KOPT-K1 (cell line): ENCODE results near the gene CLDN6.
A peak's percentile ranks its signal among the peaks of the same experiment; 100 is the strongest.
"Not testable (repeated sequence)": the region's sequence is repeated elsewhere in the genome, so short reads cannot be mapped to it uniquely, and the experiment has no call there.

ENCODE experiments used
- H3K27ac ChIP-seq: fragments of 200-600 bp; sonication (generic); 2 replicates; pipeline ENCODE4 v1.5.1; 2016; ENCODE audit warnings: antibody characterized with exemption, mild to moderate bottlenecking, low read depth, low read length; ENCODE audit not compliant: poor library complexity, severe bottlenecking
- H3K36me3 ChIP-seq: fragments of 200-600 bp; sonication (generic); 2 replicates; pipeline ENCODE4 v1.5.1; 2017; ENCODE audit warnings: antibody characterized with exemption, mild to moderate bottlenecking, low read length, moderate library complexity; ENCODE audit not compliant: insufficient read depth
- H3K9me3 ChIP-seq: fragments of 200-600 bp; sonication (generic); 2 replicates; pipeline ENCODE4 v1.5.1; 2017; ENCODE audit warnings: antibody characterized with exemption, low read length, mild to moderate bottlenecking; ENCODE audit not compliant: insufficient read depth, poor library complexity, severe bottlenecking

CLDN6 gene

DNA sequence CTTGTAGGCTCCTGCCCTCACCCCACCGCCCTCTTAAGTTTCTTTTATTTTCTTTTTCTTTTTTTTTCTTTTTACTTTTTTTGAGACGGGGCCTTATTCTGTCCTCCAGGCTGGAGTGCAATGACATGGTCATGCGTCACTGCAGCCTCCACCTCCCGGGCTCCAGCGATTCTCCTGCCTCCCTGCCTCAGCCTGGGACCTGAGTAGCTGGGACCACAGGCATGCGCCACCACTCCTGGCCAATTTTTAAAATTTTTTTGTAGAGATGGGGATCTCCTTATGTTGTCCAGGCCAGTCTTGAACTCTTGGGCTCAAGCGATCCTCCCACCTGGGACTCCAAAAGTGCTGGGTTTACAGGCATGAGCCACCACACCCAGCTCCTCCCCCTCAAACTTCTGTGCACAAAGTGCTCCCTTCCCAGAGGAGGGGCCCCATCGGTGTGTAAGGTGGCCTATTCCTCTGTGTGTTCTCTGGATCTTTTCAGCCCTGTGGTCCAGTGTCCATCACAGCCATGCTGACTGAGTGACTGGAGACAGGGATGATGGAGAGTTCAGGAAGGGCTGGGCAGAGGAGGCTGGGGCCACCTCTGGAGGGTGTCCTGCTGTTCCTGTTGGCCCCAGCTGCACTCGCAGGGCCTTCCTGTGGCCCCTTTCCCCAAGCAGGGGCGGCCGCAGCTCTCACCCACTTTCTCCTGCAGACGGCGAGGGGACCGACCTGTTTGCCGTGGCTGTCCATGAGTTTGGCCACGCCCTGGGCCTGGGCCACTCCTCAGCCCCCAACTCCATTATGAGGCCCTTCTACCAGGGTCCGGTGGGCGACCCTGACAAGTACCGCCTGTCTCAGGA lies 38.6 kb upstream of the CLDN6 start:
- no peak overlapping the region for H3K27ac ChIP-seq
- H3K36me3 ChIP-seq, result peaks cover 8% of the 10 kb centered on the region; the same call in 1 of the 2 replicates
- no peaks in the 10 kb centered on the region for H3K9me3 ChIP-seq

DNA sequence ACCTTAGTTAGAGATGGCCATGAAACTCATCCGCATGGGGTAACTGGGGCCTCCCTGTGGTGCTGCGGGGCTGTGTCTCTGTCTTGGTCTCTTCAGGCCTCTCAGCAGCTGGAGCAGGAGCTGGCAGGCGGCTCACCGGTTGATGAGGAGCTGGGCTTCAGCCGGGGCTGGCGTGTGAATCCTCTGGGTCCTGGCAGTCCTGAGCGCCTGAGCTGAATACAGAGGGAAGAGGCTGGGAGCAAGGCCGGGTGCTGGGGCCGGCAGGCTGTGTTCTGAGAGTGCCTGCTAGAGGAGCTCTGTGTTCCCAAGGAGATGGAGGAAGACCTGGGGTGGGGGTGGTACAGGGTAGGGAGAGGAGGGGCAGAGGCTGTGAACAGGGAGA lies 37.7 kb upstream of the CLDN6 start:
- not testable (repeated sequence) for H3K36me3 ChIP-seq, H3K9me3 ChIP-seq
- peak overlapping the region; percentile 46 for H3K27ac ChIP-seq

DNA sequence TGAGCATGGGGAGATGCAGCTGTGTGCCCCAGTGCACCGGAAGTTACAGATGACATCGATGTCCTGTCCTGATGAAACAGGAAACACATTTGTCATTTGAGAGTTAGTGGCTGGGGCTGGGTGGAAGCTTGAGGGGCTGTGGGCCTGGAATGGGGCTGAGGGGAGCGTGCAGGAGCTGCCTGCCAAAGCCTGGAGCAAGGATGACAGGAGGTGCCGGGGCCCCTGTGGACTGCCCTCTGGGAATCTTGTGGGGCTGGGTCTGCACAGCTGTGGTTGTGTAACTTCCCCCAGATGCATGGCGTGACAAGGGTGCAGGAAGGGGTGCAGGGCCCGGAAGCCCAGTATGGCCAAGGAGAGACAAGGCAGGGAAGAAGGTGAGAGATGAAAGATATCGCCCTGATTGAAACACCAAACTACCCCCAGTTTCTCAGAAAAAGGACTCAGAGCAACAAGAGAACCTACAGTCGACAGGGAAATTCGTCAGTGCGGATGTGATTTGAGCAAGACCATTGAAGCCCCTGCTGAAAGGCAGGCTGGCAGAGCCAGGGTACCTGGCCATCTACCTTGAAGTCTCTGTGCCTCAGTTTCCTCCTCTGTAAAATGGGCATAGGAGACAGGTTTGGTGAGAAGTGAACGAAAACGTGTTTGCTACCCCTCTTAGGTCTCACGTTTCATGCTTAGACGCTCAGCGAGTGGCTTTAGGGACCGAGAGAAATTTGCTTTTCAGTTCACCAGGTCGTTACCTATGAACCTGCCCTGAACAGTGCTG lies 37.2 kb upstream of the CLDN6 start:
- H3K9me3 ChIP-seq, result no peaks in the 10 kb centered on the region
- peak overlapping the region; percentile 46 for H3K27ac ChIP-seq
- peaks cover 8% of the 10 kb centered on the region; the same call in 1 of the 2 replicates for H3K36me3 ChIP-seq

DNA sequence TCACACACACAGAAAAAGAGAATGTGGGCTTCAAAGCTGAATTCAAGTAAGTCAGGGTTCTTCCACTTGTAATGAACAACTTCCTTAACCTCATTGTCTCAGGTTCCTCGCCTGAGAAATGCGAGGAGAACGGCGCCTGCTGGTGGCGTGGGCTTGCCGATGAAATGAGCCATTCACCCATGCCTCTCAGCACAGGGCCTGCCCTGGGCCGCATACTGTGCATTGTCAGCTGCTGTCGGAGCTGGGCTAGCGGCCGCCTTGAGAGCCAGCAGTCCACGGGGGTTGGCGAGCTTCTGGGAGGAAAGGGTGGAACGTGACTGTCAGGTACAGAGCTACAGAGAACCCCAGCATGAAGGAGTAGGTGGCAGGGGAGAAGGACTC lies 35.3 kb upstream of the CLDN6 start:
- H3K27ac ChIP-seq, result peak overlapping the region; percentile 68
- not testable (repeated sequence) for H3K9me3 ChIP-seq, H3K36me3 ChIP-seq

DNA sequence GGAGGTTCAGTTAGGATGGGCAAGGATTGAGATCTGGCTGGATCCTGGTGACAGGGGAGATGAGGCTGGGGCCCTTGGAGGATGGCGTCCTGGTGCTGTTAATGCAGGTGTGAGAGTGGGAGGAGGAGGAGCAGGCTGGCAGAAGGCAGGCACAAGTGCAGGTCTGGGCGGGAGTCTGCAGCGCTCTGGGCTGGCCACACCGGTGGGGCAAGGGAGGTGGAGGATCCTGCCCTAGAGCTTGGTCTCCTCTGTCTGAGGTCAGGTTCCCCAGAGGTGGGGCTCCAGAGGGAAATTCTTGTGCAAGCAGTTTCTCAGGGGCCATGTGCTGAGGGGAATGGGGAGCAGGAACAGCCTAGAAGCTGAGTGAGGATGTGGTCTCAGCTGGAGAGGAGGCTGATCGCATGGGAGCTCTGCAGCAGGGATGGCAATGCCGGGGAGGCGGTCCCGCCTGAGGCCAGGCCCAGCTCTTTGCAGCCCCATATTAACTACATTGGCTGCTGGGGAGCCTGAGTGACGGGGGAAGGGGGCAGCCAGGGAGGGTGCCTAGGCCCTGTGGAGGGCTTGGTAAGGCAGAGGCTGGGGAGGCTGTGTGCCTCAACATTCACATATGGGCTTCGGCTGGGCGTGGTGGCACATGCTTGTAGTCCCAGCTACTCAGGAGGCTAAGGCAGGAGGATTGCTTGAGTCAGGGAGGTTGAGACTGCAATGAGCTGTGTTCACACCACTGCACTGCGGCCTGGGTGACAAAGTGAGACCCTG lies 34.8 kb upstream of the CLDN6 start:
- H3K9me3 ChIP-seq, H3K36me3 ChIP-seq: not testable (repeated sequence)
- peak overlapping the region; percentile 68 for H3K27ac ChIP-seq

DNA sequence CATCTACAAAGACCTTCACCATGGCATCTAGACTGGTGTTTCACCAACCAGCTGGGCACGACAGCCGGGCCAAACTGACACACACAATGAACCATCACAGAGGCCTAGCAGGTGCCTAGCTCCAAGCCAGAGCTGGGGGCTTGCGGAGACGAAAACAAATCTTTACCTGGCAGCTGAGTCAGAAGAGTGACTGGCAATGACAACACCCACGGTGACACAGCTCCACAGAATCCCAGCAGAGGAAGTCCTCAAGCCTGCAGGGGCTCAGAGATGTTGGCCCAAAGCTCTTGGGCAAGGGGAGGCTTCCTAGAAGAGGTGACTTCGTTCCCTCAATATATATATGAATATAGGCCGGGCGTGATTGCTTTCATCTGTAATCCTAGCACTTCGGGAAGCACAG lies 33.5 kb upstream of the CLDN6 start:
- Histone ChIP-seq H3K27ac (no peak overlapping the region), H3K36me3 (peaks cover 8% of the 10 kb centered on the region; the same call in 1 of the 2 replicates), H3K9me3 (no peaks in the 10 kb centered on the region)

DNA sequence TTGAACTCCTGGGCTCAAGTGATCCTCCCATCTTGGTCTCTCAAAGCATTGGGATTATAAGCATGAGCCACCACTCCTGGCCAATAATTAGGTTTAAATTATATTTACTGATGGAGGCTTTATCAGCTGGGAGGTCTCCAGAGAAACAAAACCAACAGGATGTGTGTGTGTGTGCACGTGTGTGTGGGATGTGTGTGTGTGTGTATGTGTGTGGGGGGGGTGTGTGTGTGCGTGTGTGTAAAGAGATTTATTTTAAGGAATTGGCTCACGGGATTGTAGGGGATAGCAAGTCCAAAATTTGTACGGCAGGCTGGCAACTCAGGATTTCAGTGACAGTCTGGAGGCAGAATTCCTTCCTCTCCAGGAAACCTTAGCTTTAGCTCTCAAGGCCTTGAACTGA lies 33.0 kb upstream of the CLDN6 start:
- Histone ChIP-seq H3K36me3 (peaks cover 8% of the 10 kb centered on the region; the same call in 1 of the 2 replicates), H3K27ac (no peak overlapping the region), H3K9me3 (no peaks in the 10 kb centered on the region)

DNA sequence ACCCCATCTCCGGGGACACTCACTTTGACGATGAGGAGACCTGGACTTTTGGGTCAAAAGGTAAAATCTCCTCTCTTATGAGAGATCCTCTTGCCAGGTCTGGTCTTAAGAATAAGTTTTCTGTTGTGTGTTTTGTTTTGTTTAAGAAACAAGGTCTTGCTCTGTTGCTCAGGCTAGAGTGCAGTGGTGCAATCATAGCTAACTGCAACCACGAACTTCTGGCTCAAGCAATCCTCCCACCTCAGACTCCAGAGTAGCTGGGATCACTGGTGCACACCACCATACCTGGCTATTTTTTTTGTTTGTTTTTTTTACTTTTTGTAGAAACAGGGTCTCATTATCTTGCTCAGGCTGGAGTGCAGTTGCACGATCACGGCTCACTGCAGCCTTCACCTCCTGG lies 32.5 kb upstream of the CLDN6 start:
- Histone ChIP-seq H3K27ac (no peak overlapping the region), H3K9me3 (no peaks in the 10 kb centered on the region), H3K36me3 (peaks cover 8% of the 10 kb centered on the region; the same call in 1 of the 2 replicates)

DNA sequence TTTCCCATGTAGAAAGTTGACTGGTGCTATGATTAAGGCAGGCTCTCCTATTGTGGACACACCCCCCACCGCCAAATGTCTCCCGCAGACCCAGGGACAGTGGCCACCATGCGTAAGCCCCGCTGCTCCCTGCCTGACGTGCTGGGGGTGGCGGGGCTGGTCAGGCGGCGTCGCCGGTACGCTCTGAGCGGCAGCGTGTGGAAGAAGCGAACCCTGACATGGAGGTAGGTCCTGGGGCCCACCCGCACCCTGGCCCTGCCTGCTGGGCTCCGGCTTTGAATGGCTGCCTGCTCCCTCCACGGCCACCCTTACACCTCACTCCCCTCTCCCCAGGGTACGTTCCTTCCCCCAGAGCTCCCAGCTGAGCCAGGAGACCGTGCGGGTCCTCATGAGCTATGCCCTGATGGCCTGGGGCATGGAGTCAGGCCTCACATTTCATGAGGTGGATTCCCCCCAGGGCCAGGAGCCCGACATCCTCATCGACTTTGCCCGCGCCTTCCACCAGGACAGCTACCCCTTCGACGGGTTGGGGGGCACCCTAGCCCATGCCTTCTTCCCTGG lies 32.0 kb upstream of the CLDN6 start:
- H3K36me3 ChIP-seq, result peaks cover 8% of the 10 kb centered on the region; the same call in 1 of the 2 replicates
- no peak overlapping the region for H3K27ac ChIP-seq
- H3K9me3 ChIP-seq, result no peaks in the 10 kb centered on the region

DNA sequence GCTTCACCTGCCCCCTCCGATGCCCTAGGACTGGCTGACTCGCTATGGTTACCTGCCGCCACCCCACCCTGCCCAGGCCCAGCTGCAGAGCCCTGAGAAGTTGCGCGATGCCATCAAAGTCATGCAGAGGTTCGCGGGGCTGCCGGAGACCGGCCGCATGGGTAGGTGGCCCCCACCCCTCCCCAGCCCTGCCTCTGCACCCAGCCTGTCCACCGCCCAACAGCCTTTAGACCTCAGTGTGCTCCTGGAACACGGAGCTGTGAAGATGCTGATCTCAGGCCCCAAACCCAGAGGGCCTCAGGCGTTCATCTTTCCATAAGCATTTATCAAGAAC lies 29.4 kb upstream of the CLDN6 start:
- no peak overlapping the region for H3K27ac ChIP-seq
- no peaks in the 10 kb centered on the region for H3K9me3 ChIP-seq
- H3K36me3 ChIP-seq, result no peaks in the 10 kb centered on the region

DNA sequence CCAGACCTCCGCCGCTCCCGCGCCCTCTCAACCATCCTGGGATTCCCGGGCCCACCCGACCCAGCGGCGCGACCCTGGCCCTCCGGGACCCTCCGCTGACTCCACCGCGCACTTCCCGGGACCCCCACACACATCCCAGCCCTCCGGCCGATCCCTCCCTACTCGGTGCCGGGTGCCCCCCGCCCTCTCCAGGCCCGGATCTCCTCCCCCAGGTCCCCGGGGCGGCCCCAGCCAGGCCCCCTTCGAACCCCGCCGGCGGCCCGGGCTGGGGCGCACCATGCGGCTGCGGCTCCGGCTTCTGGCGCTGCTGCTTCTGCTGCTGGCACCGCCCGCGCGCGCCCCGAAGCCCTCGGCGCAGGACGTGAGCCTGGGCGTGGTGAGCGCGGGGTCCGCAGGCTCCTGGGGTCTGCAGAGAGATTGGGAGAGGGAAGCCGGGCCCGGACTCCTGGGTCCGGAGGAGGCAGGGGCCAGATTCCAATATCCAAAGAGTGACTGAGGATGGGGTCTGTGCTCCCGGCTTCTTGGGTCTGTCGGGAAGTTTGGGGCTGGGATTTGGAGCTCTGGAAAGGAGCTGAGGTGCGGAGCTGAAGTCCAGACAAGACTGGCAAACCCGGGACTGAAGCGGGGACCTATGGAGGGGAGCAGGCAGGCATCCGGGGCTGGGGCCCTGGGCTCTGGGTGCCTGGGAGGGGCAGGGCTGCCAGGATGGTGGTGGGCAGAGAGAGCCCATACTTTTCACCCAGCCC lies 28.8 kb upstream of the CLDN6 start:
- Histone ChIP-seq H3K27ac (no peak overlapping the region), H3K36me3 (no peaks in the 10 kb centered on the region), H3K9me3 (no peaks in the 10 kb centered on the region)

DNA sequence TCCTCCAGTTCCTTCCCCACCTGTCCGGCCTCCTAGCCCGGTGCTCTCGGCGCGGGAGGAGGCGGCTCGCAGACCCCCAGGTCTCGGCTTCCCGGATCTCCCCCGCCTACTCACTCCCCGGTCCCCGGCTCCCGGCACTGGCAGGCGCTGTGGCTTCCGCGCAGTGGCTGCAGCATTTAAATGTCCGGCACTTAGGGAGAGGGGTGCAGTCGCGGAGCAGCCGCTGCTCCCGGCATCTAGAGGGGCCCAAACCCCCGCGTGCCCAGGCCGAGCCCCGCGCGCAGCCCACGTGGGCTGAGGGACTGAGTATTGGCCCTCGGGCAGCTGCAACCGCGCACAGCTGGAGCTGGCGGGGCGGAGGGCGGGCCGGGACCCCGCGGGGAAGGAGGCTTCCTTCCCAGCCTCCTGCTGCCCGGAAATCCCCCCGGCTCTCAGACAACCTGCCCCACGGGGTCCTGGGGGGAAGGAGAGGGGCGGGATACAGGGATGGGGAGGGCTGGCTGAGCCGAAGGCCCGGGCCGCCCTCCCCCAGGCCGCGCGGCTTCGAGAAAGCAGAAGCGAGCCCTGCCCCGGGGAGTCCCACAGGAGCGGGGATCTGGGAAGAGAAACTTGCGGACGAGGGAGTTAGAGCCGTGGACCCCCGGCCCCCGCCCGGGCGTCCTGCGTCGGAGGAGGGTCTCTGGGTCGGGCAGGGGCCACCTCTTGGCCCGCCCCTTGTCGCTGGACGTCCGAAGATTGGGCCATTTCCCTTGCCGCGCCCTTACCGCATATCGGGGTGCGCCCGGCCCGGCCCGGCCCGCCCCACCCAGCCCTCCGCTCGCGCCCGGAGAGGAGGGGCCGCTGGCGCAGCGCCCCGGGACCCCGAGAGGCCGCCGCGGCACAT lies 28.0 kb upstream of the CLDN6 start, which contains the start of gene MMP25:
TSS of gene MMP25 (plus strand) at position 804 of the 883 bp plus-strand sequence. CDS start 357 bp downstream, outside the sequence.
- Histone ChIP-seq H3K9me3 (no peaks in the 10 kb centered on the region), H3K27ac (no peak within 1 kb of the TSS), H3K36me3 (no peaks in the 10 kb centered on the region)

DNA sequence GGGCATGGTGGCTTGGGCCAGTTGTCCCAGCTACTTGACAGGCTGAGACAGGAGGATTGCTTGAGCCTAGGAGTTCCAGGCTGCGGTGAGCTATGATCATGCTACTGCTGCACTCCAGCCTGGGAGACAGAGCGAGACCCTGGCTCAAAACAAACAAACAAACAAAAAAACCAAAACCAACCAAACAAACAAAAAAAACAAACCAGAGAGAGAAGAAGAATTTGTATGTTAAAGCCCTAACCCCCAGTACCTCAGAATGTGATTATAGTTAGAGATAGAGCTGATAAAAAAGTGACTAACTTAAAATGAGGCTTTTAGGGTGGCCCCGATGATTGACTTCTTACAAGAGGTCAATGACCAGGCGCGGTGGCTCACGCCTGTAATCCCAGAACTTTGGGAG lies 26.7 kb upstream of the CLDN6 start:
- H3K27ac ChIP-seq, result no peak overlapping the region
- no peaks in the 10 kb centered on the region for H3K36me3 ChIP-seq
- H3K9me3 ChIP-seq, result no peaks in the 10 kb centered on the region
